SKM-1 treated with dmso at 0.1 percent for 144 hours (cell line): Measurements from ENCODE around the gene GRIN2D.

Experiments
- DNase-seq: peaks from one replicate; lab custom pipeline; 2025; ENCODE audit not compliant: unreplicated experiment; lab: John Stamatoyannopoulos, UW

GRIN2D gene

GRCh38 chr19:48397263-48398101 lies 4.0 kb downstream of the GRIN2D start:
- DNase-seq = no peak

GRCh38 chr19:48398102-48398374 lies 4.6 kb downstream of the GRIN2D start:
- DNase-seq = no peak

- peak; percentile 66 for DNase-seq
Observed at GRCh38 chr19:48398375-48399235, 5.1 kb downstream of the GRIN2D start.

GRCh38 chr19:48400018-48400742 lies 6.7 kb downstream of the GRIN2D start:
- no peak for DNase-seq

GRCh38 chr19:48401287-48401686 lies 7.8 kb downstream of the GRIN2D start:
- no peak for DNase-seq

- peak; percentile 26 for DNase-seq
Observed at GRCh38 chr19:48403606-48404005, 10.1 kb downstream of the GRIN2D start.

- no peak for DNase-seq
Observed at GRCh38 chr19:48405010-48405659, 11.7 kb downstream of the GRIN2D start.

GRCh38 chr19:48405850-48406249 lies 12.4 kb downstream of the GRIN2D start:
- no peak for DNase-seq

- no peak for DNase-seq
Observed at GRCh38 chr19:48413879-48414587, 20.6 kb downstream of the GRIN2D start.

- peak; percentile 15 for DNase-seq
Observed at GRCh38 chr19:48415395-48415794, 21.9 kb downstream of the GRIN2D start.

GRCh38 chr19:48415806-48416221 lies 22.3 kb downstream of the GRIN2D start:
- no peak for DNase-seq

GRCh38 chr19:48417421-48417820 lies 24.0 kb downstream of the GRIN2D start:
- no peak for DNase-seq

GRCh38 chr19:48418317-48419064 lies 25.0 kb downstream of the GRIN2D start:
- DNase-seq = no peak

GRCh38 chr19:48419158-48419920 lies 25.9 kb downstream of the GRIN2D start:
- peak; percentile 10 for DNase-seq

- no peak for DNase-seq
Observed at GRCh38 chr19:48421548-48421947, 28.1 kb downstream of the GRIN2D start.

- peak; percentile 1 for DNase-seq
Observed at GRCh38 chr19:48424694-48425219, 31.3 kb downstream of the GRIN2D start.

GRCh38 chr19:48428670-48429069 lies 35.2 kb downstream of the GRIN2D start:
- DNase-seq = no peak

- no peak for DNase-seq
Observed at GRCh38 chr19:48433337-48433736, 39.9 kb downstream of the GRIN2D start.

- DNase-seq = no peak
Observed at GRCh38 chr19:48436586-48436985, 43.1 kb downstream of the GRIN2D start.
